ENCODE data around the gene TMEM181.
"Not testable (repeated sequence)": the region's sequence is repeated elsewhere in the genome, so short reads cannot be mapped to it uniquely, and the experiment has no call there.

The TMEM181 gene

GRCh38 chr6:158597565-158597964 is 37.7 kb downstream of the TMEM181 start:
- no peak for DNase-seq

- no peak for DNase-seq
Observed at GRCh38 chr6:158599635-158600034, 39.7 kb downstream of the TMEM181 start.

- DNase-seq = no peak
Observed at GRCh38 chr6:158603261-158604047, 43.6 kb downstream of the TMEM181 start.

GRCh38 chr6:158604048-158604406 is 44.1 kb downstream of the TMEM181 start:
- no peak for DNase-seq

- DNase-seq = peak; percentile 55
Observed at GRCh38 chr6:158605266-158605878, 45.5 kb downstream of the TMEM181 start.

GRCh38 chr6:158606011-158606410 is 46.1 kb downstream of the TMEM181 start:
- DNase-seq = not testable (repeated sequence)

GRCh38 chr6:158606935-158607334 is 47.0 kb downstream of the TMEM181 start:
- DNase-seq = no peak

- DNase-seq = peak; percentile 18
Observed at GRCh38 chr6:158607411-158608170, 47.7 kb downstream of the TMEM181 start.

- no peak for DNase-seq
Observed at GRCh38 chr6:158608221-158608620, 48.3 kb downstream of the TMEM181 start.

GRCh38 chr6:158609455-158610155 is 49.7 kb downstream of the TMEM181 start:
- DNase-seq = no peak

- DNase-seq = no peak
Observed at GRCh38 chr6:158610319-158610968, 50.6 kb downstream of the TMEM181 start.

GRCh38 chr6:158611039-158611438 is 51.1 kb downstream of the TMEM181 start:
- no peak for DNase-seq

GRCh38 chr6:158611541-158612370 is 51.9 kb downstream of the TMEM181 start:
- no peak for DNase-seq

GRCh38 chr6:158614606-158615005 is 54.7 kb downstream of the TMEM181 start:
- DNase-seq = not testable (repeated sequence)

- DNase-seq = not testable (repeated sequence)
Observed at GRCh38 chr6:158618289-158618688, 58.4 kb downstream of the TMEM181 start.

- no peak for DNase-seq
Observed at GRCh38 chr6:158619922-158620801, 60.3 kb downstream of the TMEM181 start.

GRCh38 chr6:158620963-158621693 is 61.2 kb downstream of the TMEM181 start:
- no peak for DNase-seq

GRCh38 chr6:158621694-158622544 is 62.0 kb downstream of the TMEM181 start:
- no peak for DNase-seq
